ENCODE measurements around the gene MYRF. TPM values are rescaled to one million over a fixed set of nuclear protein-coding genes. Genes with fewer than 3 reads are reported as not detected.
A peak's percentile ranks its signal among the peaks of the same experiment; 100 is the strongest.

The MYRF gene
- total and polyA plus RNA-seq, 12 donors, result 0.13 to 2.6 (median 0.89) TPM

GRCh38 chr11:61714916-61715315 is 37.5 kb upstream of the MYRF start:
- Histone ChIP-seq H3K36me3 (replicated peaks in 1 of 2) (no peaks in the 10 kb centered on the region), H3K9me3 (replicated peaks in 1 of 3) (no peaks in the 10 kb centered on the region), H3K4me1 (replicated peaks in 1 of 2) (peaks cover 0 to 7% of the 10 kb centered on the region in 2 donors), H3K4me3 (no peak overlapping the region), H3K27ac (no peak overlapping the region), H3K27me3 (no peaks in the 10 kb centered on the region)
- TF ChIP-seq POLR2A (IDR thresholded peaks at IDR 0.05), result no peak
- TF ChIP-seq, protein P1, sequence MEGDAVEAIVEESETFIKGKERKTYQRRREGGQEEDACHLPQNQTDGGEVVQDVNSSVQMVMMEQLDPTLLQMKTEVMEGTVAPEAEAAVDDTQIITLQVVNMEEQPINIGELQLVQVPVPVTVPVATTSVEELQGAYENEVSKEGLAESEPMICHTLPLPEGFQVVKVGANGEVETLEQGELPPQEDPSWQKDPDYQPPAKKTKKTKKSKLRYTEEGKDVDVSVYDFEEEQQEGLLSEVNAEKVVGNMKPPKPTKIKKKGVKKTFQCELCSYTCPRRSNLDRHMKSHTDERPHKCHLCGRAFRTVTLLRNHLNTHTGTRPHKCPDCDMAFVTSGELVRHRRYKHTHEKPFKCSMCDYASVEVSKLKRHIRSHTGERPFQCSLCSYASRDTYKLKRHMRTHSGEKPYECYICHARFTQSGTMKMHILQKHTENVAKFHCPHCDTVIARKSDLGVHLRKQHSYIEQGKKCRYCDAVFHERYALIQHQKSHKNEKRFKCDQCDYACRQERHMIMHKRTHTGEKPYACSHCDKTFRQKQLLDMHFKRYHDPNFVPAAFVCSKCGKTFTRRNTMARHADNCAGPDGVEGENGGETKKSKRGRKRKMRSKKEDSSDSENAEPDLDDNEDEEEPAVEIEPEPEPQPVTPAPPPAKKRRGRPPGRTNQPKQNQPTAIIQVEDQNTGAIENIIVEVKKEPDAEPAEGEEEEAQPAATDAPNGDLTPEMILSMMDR (IDR thresholded peaks at IDR 0.05), result no peak
- WGBS, 4 donors, result 88 to 96% (median 92%) methylated on average over 2 to 5 of the region's 5 CpGs
- intact Hi-C loops (cut with DNase I), result no loop called here
- no peak for DNase-seq

DNA sequence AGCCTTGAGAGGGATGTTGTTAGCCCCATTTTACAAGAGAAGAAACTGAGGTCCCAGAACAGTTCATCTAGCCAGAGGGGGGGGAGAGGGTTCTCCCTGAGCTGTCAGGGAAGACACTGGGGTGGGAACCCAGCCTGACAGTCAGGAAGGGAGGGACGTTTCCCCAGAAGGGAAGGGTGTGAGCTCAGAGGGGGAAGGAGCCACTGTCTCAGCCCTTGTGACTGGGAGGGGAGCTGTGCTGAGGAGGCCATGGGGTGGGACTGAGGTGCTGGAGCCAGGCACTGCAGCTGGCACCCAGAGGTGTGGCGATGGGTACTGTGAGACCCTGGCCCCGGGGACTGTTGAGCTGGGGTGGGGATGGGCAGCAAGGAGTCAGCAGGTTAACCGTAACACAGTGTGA is 36.6 kb upstream of the MYRF start:
- Histone ChIP-seq H3K4me3 (no peak overlapping the region), H3K9me3 (replicated peaks in 1 of 3) (no peaks in the 10 kb centered on the region), H3K36me3 (replicated peaks in 1 of 2) (no peaks in the 10 kb centered on the region), H3K27ac (no peak overlapping the region), H3K27me3 (no peaks in the 10 kb centered on the region), H3K4me1 (replicated peaks in 1 of 2) (peaks cover 0 to 7% of the 10 kb centered on the region in 2 donors)
- TF ChIP-seq, protein P1 (IDR thresholded peaks at IDR 0.05), result no peak
- no peak for TF ChIP-seq POLR2A (IDR thresholded peaks at IDR 0.05)
- intact Hi-C loops (cut with DNase I), result no loop called here
- DNase-seq, result no peak
- WGBS, 4 donors, result 69 to 80% (median 77%) methylated on average over 4 of the region's 4 CpGs

DNA sequence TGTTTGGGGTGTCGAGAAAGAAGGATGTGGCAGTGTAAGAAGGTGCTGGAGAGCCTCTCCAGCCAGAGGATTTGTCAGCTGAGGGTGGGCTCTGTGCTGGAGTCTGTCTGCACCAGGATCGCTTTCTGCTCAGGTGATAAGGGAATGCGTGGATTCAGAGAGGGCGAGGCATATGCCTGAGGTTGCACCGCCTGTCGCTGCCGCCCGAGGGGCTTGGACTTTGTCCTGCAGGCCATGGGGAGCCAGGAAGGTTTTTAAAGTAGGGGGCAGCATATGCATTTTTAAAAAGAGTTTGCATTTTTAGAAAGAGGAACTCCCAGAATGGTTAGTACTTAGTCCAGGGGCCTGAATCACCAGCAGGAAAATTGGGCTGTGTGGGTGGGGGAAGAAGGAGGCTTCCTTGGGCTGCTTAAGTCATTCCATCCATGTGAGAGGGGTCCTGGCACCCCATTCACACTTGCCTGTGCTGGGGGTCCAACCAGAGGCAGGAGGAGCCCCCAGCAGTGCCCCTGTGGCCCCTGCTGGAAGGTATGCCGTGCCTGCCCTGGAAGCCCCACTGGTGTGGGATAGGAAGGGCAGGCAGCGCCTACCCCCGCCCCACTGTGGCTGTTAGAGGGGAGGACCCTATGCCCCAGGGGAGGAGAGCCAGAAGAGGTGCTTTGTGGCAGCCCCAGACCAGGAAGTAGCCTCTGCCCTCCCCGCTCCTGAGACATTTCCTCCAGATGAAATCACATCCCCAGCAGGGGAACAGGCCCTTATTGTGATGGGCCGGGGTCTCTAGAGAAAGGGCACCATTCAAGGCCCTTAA is 35.8 kb upstream of the MYRF start:
- Histone ChIP-seq H3K4me3 (no peak overlapping the region), H3K27ac (no peak overlapping the region), H3K36me3 (replicated peaks in 1 of 2) (no peaks in the 10 kb centered on the region), H3K9me3 (replicated peaks in 1 of 3) (no peaks in the 10 kb centered on the region), H3K27me3 (no peaks in the 10 kb centered on the region), H3K4me1 (replicated peaks in 1 of 2) (peaks cover 0 to 7% of the 10 kb centered on the region in 2 donors)
- no peak for DNase-seq
- no peak for TF ChIP-seq POLR2A (IDR thresholded peaks at IDR 0.05)
- TF ChIP-seq, protein P1 (IDR thresholded peaks at IDR 0.05), result no peak
- WGBS, 4 donors, result 83 to 93% (median 88%) methylated on average over 8 to 13 of the region's 13 CpGs
- intact Hi-C loops (cut with DNase I), result no loop called here

DNA sequence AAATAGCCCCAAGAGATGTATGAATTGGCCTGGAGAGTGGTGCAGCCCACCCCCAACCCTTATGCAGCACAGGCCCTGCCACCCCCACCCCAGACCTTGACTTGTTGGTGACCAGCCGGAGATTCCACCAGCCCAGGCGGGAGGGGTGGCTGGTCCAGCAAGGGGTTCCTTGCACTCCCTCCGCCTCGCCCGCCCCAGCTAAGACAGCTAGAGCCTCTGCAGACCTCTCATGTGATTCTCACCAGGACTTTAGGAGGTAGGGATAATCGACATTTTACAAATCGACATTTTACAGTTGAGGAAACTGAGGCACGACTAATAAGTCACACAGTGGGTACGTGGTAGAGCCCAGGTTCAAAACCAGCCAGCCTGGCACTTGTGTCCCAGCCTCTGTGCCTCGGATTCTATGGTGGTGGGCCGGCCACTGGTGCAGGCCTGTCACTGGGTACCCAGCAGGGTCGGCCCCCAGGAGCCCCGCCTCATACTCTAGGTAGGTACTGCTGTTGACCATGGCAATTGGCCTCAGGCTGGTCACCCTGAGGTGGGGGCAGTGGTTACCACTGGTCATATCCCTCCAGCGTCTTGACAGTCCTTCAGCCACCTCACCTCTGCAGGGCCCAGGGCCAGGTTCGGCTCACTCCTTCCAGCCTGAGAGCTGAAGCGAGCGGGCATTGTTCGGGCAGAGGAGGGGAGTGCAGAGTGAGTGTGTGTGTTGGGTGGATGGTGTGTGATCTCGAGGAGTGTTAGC is 35.0 kb upstream of the MYRF start:
- 85 to 93% (median 89%) methylated on average over 15 to 19 of the region's 19 CpGs for WGBS, 4 donors

More for the DNA sequence above, 35.0 kb upstream of the MYRF start:
- DNase-seq, result no peak
- no peak overlapping the region for H3K4me3 ChIP-seq
- no peaks in the 10 kb centered on the region for H3K27me3 ChIP-seq
- TF ChIP-seq POLR2A (IDR thresholded peaks at IDR 0.05), result no peak
- TF ChIP-seq, protein P1 (IDR thresholded peaks at IDR 0.05), result no peak
- intact Hi-C loops (cut with DNase I), result no loop called here
- no peaks in the 10 kb centered on the region for H3K9me3 ChIP-seq (replicated peaks in 1 of 3)
- peaks cover 0 to 7% of the 10 kb centered on the region in 2 donors for H3K4me1 ChIP-seq (replicated peaks in 1 of 2)
- no peaks in the 10 kb centered on the region for H3K36me3 ChIP-seq (replicated peaks in 1 of 2)
- peak overlapping the region in 1 of 5 donors; percentile 52 for H3K27ac ChIP-seq

Measured in adrenal gland (tissue), 12 donors.